ENCODE measurements around the gene OAT. TPM values are rescaled to one million over a fixed set of nuclear protein-coding genes. Genes with fewer than 3 reads are reported as not detected.
"Not testable (repeated sequence)": the region's sequence is repeated elsewhere in the genome, so short reads cannot be mapped to it uniquely, and the experiment has no call there.

Gene OAT
- total and polyA plus RNA-seq, 7 donors = 37.9 to 147 (median 117) TPM

DNA sequence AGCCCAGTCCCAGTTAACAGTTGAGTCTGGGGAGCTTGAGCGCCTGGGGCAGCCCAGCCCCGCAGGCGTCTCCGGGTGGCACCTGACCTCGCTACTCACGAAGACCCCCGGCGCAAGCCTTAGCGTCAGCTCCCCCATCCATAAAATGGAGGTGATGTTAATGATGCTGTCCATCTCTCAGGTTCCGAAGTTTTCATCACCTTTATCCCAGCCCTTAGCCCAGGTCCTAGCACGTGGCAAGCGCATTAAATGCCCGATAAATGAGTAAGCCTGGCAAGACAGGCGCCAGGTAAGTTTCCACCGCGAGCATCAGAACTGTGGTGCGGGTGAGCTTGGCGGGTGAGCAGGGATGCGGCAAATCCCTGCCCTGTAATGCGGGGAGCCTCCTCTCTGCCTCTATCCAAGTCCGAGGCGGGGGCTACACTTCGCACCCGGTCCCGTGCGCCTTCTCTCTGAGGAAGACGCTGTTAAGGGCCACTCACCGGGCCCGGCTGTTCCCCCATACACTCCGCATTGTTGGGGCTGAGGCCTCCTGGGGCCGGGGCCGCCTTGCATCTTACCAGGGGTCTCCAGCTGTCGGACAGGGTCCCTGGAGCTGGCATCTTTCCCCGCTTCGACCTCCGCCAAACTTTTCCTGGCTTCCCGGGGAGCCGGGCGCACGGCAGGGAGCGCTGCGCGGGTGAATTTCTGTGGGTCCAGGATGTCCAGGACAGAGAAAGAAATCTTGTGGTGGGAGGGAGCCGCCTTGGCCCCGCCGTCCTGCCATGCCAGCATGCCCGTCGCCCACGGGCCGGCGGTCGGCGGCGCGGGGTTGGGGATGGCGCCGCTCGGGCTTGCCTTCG, 30.7 kb upstream of the OAT start:
- Histone ChIP-seq H3K27ac (no peak overlapping the region), H3K27me3 (peaks cover 48 to 99% (median 69%) of the 10 kb centered on the region in 3 donors), H3K4me1 (peaks cover 0 to 36% (median 34%) of the 10 kb centered on the region in 4 donors), H3K9me3 (no peaks in the 10 kb centered on the region), H3K36me3 (no peaks in the 10 kb centered on the region), H3K4me3 (peak overlapping the region in 2 of 4 donors; percentile 25 to 35)
- no peak for DNase-seq
- 2 to 3% methylated on average over 59 of the region's 59 CpGs for WGBS, 2 donors
- TF ChIP-seq POLR2A (IDR thresholded peaks at IDR 0.05) (no peak), EP300 (IDR thresholded peaks at IDR 0.05) (no peak), POLR2AphosphoS5 (IDR thresholded peaks at IDR 0.05) (no peak)
- TF ChIP-seq, protein P1, sequence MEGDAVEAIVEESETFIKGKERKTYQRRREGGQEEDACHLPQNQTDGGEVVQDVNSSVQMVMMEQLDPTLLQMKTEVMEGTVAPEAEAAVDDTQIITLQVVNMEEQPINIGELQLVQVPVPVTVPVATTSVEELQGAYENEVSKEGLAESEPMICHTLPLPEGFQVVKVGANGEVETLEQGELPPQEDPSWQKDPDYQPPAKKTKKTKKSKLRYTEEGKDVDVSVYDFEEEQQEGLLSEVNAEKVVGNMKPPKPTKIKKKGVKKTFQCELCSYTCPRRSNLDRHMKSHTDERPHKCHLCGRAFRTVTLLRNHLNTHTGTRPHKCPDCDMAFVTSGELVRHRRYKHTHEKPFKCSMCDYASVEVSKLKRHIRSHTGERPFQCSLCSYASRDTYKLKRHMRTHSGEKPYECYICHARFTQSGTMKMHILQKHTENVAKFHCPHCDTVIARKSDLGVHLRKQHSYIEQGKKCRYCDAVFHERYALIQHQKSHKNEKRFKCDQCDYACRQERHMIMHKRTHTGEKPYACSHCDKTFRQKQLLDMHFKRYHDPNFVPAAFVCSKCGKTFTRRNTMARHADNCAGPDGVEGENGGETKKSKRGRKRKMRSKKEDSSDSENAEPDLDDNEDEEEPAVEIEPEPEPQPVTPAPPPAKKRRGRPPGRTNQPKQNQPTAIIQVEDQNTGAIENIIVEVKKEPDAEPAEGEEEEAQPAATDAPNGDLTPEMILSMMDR (IDR thresholded peaks at IDR 0.05) = no peak
- intact Hi-C loops (cut with DNase I) = no loop called here

- H3K4me3 ChIP-seq = no peak overlapping the region
- H3K4me1 ChIP-seq = peaks cover 0 to 36% (median 34%) of the 10 kb centered on the region in 4 donors
- WGBS, 2 donors = 3% methylated on average over 26 of the region's 26 CpGs
- H3K9me3 ChIP-seq = no peaks in the 10 kb centered on the region
- H3K27ac ChIP-seq = no peak overlapping the region
- H3K27me3 ChIP-seq = peaks cover 51 to 99% (median 71%) of the 10 kb centered on the region in 3 donors
- DNase-seq = no peak
- no peaks in the 10 kb centered on the region for H3K36me3 ChIP-seq
- intact Hi-C loops (cut with DNase I) = no loop called here
- no peak for TF ChIP-seq POLR2A (IDR thresholded peaks at IDR 0.05)
- TF ChIP-seq POLR2AphosphoS5 (IDR thresholded peaks at IDR 0.05) = no peak
- TF ChIP-seq, protein P1 (IDR thresholded peaks at IDR 0.05) = no peak
- no peak for TF ChIP-seq EP300 (IDR thresholded peaks at IDR 0.05)
These were observed 30.0 kb upstream of the OAT start for GRCh38 chr10:124448696-124449169.

DNA sequence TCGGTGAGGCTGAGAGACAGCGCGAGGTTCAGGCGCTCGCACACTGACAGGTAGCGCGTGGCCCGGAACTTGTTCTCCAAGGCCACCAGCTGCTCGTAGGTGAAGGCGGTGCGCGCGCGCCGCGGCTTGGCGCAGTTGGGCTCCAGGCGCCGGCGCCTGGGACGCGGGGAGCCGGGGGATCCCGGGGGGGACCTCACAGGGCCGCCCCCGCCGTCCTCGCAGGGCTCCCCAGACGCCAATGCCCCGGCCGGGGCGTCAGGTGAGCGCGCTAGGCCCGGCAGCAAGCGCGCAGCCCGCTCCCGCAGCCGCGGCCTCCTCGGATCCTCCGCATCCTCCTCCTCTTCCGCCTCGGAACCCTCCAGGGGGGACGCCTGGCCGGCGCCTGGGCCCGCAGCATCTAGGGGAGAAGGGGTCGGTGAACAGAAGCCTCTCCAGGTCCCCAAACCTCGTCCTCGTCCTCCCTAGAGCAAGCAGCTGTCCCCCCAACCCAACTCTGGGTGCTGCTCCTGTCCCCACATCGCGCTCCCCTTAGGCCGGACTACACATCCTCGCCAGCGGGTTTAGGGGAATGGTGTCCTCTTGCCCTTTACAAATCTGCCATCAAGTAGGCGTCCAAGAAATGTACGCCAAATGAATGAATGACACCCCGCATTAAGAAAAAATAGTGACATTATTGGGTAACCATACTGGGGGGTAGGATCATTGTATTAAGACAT, 29.2 kb upstream of the OAT start:
- DNase-seq = no peak
- Histone ChIP-seq H3K9me3 (no peaks in the 10 kb centered on the region), H3K4me1 (peaks cover 0 to 36% (median 34%) of the 10 kb centered on the region in 4 donors), H3K36me3 (no peaks in the 10 kb centered on the region), H3K4me3 (peak overlapping the region in 2 of 4 donors; percentile 25 to 35), H3K27ac (no peak overlapping the region), H3K27me3 (peaks cover 54 to 100% (median 66%) of the 10 kb centered on the region in 3 donors)
- no peak for TF ChIP-seq EP300 (IDR thresholded peaks at IDR 0.05)
- TF ChIP-seq, protein P1 (IDR thresholded peaks at IDR 0.05) = no peak
- WGBS, 2 donors = 3 to 4% methylated on average over 60 of the region's 60 CpGs
- intact Hi-C loops (cut with DNase I) = no loop called here

- intact Hi-C loops (cut with DNase I) = no loop called here
- TF ChIP-seq POLR2A (IDR thresholded peaks at IDR 0.05) (no peak), EP300 (IDR thresholded peaks at IDR 0.05) (no peak), POLR2AphosphoS5 (IDR thresholded peaks at IDR 0.05) (no peak)
- TF ChIP-seq, protein P1 (IDR thresholded peaks at IDR 0.05) = no peak
- Histone ChIP-seq H3K27me3 (peaks cover 54 to 99% (median 65%) of the 10 kb centered on the region in 3 donors), H3K4me3 (peak overlapping the region in 2 of 4 donors; percentile 25 to 35), H3K9me3 (no peaks in the 10 kb centered on the region), H3K36me3 (no peaks in the 10 kb centered on the region), H3K27ac (no peak overlapping the region), H3K4me1 (peaks cover 0 to 36% (median 34%) of the 10 kb centered on the region in 4 donors)
- 13 to 19% methylated on average over 71 of the region's 71 CpGs for WGBS, 2 donors
- DNase-seq = no peak
These were observed 28.4 kb upstream of the OAT start for GRCh38 chr10:124446830-124447750.

DNA sequence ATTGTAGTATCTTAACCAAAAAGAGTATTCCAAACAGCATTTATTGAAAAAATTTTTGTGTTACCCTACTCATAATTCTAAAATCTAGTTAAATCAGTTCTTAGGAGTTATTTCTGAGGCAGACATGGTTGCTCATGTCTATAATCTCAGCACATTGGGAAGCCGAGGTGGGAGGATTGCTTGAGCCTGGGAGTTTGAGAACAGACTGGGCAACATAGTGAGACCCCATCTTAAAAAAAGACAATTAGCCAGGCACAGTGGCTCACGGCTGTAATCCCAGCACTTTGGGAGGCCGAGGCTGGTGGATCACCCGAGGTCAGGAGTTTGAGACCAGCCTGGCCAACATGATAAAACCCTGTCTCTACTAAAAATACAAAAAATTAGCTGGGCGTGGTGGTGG, 23.0 kb upstream of the OAT start:
- H3K9me3 ChIP-seq; DNase-seq; H3K4me1 ChIP-seq; H3K4me3 ChIP-seq; H3K27ac ChIP-seq; intact Hi-C loops (cut with DNase I); H3K36me3 ChIP-seq: not testable (repeated sequence)
- 86 to 90% methylated on average over 5 of the region's 5 CpGs for WGBS, 2 donors
- peaks cover 13 to 45% (median 13%) of the 10 kb centered on the region in 3 donors for H3K27me3 ChIP-seq
